ENCODE results near the gene PSD2.
A peak's percentile ranks its signal among the peaks of the same experiment; 100 is the strongest.

PSD2 gene

DNA sequence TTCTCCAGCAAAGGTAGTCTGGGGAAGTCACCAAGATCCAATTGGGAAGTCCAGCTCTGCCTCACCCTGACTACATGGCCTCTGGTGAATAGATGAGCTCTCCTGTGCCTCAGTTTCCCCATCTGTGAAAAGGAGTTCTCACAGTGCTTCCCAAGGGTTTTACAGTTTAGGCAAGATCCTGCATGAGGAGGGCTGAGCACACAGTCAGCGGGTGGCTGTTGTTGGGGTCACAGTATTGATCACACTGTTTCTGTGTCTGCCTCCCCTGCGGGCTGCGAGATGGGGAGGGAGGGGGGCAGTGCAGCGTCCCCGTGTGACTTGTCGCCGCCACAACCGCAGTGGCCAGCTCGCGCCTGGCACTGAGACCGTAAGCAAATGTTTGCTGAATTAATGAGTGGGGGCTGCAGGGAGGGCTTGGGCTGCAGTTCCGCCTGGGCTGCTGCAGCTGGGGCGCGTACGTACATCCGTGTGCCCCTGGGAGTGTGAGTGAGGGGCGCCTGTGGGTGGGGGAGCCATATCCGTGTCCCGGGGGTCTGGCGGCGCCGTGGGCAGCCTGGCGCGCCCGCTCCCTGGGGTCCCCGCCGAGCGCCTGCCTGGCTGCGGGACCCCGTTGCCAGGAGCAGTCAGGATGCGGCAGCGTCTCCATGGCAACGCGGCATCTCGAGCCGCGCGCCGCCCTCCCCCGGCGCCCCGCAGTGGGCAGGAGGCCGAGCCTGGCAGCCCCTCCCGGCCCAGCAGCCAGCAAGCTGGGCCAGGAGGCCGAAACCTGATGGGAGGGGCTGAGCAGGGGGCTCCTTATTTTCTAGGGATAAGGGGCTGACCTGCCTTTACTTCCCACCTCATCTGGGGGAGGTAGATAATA lies 31.4 kb upstream of the PSD2 start:
- DNase-seq: no peak

DNA sequence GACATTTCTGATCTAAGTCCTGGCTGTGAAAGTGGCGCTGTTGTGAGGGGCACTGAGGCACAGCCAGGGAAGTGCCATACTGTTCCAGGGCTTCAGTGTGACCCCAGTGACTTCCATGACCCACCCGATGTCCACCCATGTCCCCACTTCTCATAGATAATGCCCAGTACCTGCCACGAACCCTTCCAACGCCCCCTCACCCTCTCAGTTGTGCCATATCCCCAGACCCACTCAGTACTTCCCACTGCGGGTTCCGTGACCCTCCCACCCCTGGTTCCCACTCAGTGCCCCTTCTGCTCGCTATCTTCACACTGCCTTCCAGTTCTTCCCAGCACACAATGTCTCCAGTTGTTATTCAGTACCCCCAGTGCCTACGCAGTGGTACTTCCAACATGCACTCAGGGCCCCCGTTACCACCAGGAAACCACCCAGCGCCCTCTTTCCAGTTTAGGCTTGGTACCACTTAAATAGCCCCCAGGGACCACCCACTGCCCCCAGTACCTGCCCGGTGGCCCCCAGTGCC lies 30.7 kb upstream of the PSD2 start:
- no peak for DNase-seq

DNA sequence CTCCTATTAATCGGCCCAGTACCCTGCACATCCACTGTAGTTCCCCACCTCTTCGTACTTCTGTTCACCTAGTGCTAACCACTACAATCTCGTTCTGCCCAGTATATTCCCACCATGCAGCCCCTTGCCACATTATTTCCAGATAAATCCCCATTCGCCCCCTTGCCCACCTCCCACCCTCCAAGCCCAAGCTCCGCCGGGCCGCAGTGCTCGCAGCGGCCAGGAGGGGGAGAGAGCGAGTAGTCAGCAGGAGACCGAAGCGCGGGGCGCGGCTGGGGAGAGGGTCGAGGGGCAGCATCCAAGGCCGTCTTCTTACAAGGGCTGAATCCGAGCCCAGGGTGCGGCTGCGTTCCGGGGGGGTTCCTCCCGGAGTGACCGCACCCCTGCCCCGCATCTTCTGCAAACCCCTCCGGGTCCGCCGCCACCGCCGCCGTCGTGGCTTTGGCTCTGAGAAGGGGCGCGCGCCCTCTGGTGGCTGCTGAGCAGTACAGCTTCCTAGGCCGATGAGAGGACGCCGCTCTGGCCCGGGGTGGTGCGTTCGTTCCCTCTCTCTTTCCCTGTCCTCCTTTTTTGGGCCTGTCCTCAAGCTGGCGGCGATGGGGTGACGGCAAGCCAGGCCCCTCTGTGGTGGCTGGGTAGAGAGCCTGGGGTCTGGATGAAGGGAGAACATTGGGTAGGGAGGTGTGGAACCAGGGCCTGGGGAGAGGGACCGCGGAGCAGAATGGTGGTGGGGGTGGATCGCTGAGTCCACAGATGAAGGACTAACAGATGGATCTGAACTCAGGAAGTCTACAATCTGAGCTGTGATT lies 30.0 kb upstream of the PSD2 start:
- DNase-seq: peak; percentile 89

DNA sequence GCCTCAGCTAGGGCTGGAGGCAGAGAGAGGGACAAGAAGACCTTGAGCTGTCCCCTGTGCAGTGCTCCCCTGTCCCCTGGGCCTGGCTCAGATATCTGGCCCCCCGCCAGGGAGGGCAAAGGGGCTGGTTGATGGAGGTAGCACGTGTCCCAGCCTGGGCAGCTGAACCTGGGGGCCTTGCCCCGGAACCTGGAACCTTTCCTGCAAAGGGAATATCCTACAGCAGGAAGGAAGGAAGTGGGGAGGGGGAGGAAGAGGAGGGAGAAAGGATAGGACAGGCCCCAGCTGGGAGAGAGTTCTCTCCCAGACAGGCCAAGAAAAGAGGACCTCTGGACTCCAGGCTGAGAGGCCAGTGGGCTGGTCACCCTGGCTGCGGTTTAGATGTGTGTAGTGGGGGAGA lies 27.6 kb upstream of the PSD2 start:
- DNase-seq: no peak

DNA sequence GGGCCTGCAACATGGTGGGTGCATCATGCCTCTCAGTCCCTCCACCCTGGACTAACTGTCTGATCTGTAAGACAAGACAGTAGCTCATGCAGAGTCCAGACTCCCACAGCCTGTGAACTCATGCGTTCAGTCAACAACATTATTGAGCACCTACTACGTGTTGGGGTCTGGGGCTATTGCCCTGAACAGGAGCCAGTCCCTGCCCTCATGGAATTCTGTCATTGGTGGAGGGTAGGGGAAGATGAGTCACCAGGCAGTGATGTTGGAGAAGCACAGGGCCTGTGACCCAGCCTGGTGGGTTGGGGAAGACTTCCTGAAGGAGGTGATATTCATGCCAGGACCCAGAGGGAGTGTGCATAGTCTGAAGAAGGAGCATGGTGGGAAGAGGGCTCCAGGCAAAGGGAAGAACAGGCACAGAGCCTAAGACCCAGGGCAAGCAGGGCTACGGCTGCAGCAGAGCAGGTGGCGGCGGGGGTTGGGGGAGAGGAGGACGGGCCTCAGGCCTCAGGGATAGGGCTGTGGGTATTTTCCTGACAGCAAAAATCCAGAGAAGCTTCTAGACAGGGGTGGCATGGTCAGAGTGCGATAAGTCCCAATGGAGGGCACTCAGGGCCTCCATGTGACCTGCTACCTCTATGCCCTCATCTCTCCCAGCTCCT lies 26.7 kb upstream of the PSD2 start:
- peak; percentile 60 for DNase-seq

DNA sequence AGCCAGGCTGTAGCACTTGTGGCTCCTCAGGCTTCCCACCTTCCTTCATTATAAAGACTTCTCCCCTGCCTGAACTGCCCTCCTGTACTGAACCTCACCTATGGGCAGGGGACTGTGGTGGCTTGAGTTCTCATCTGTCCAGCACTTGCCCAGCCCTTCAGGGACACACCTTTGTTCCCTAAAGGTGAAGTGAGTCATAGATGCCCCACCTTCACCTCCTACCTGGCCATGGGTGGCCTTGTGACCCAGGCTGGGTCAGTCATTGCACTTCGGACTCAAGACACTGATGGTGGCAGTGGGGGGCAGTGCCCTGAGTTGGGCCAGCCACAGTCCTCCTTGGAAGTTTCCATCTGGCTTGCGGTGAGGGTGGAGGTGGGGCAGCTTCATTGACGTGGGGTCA lies 26.1 kb upstream of the PSD2 start:
- DNase-seq: no peak

DNA sequence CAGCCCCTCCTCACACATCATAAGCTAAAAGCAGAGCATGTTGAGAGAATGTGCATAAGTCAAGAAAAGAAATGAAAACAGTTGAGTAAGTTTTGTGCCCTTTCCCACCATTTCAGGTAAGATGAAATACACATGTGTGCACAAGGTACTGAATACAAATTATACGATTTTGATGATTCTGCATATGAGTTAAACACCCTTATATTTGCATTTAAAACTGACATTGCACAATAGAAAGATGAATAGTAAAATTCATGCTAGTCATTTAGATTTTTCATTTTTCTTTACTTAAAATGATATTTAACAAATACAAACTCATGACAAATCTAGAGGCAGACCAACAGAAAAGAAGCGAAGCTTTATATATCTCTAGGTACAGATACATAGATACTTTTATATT lies 24.9 kb upstream of the PSD2 start:
- no peak for DNase-seq

DNA sequence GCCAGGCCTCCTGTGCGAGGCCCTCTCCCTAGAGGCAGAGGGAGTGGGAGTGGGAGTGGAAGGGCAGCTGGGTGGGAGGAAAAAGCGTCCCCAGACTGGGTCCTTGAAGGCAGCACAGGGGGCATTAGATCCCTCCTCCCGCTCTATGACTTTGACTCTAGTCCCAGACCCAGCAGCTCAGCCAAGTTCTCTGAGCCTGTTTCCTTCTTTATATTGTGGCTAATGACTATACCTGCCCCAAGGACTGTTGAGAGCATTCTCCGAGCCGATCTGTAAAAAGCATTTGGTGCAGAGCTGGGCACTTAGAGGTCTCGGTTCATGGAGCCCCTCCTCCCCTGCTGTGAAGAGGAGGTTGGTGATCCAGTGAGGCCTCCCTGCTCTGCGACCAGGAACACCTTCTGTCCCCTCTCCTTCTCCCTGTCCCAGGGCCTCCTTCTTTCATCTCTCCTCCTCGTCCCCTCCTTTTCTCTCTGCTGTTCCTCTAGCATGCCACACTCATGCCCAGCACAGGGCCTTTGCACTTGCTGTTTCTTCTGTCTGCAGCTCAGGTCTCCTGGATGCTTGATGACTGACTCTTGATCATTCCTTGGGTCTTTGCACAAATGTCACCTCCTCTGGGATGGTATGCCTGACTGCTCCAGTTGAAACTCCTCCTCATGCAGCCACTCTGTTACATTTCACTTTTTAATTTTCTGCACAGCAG lies 23.4 kb upstream of the PSD2 start:
- no peak for DNase-seq

DNA sequence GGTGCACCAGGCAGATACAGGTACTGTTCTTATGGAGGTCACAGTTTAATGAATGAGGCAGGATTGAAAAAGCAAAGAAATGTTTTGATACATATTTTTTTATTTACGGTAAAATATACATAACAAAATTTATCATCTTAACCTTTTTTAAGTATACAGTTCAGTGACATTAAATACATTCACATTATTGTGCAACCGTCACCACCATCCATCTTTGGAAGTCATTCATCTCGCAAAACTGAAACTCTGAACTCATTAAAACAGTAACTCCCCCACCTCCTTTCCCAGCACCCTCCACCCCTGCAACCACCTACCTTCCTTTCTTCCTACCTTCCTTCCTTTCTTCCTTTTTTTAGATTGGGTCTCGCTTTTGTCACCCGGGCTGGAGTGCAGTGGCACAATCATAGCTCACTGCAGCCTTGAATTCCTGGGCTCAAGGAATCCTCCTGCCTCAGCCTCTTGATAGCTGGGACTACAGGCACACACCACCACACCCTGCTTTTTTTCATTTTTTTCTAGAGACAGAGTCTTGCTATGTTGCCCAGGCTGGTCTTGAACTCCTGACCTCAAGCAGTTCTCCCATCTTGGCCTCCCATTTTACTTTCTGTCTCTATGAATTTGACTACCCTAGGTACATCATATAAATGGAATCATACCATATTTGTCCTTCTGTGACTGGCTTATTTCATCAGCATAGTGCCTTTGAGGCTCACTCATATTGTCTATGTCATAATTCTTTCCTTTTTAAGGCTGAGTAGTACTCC lies 22.5 kb upstream of the PSD2 start:
- DNase-seq: no peak

DNA sequence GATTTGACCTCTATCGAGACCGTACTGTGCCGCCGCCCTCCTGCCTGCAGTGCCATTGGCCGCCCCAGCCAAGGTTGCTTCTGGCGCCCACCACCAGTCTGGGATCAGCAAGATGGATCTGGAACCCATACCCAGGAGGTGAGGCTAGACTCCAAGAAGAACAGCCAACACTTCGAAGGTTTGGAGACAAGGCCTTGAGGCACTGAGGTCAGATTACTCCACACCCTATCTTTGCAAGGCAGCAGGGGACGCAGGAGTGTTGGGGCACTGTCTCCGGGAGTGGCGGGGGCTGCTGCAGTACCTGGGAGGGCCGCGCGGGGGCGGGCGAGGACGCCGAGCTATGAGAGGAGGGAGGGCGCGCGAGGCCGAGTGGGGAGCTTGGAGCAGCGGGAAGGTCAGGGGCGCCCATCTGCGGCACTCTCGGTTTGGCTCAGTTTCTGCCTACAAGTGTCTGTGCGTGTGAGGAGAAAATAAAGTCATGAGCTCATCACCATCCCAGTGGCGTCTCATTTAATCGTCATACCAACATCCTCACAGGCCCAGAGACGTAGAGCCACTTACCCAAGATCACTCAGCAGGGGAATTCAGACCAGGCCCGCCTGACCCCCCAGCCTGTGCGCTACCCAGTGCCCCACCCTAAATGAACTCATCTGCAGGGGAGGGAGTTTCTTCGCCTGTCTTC lies 20.5 kb upstream of the PSD2 start:
- DNase-seq: peak; percentile 78

DNA sequence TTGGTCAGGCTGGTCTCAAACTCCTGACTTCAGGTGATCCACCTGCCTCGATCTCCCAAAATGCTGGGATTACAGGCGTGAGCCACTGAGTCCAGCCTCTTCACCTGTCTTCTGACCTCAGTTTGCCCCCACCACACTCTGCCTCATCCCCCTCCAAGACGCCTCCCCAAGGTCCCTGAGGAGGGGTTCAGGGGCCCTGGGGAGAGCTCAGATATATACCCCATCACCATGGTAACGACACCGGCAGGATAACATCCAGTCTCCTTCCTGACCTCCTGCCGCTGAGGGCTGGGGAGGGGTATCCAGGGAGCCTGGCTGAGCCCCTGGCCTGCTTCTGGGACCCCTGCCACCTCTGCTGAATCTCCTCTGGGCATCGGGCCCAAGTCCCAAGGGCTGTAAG lies 19.7 kb upstream of the PSD2 start:
- no peak for DNase-seq

DNA sequence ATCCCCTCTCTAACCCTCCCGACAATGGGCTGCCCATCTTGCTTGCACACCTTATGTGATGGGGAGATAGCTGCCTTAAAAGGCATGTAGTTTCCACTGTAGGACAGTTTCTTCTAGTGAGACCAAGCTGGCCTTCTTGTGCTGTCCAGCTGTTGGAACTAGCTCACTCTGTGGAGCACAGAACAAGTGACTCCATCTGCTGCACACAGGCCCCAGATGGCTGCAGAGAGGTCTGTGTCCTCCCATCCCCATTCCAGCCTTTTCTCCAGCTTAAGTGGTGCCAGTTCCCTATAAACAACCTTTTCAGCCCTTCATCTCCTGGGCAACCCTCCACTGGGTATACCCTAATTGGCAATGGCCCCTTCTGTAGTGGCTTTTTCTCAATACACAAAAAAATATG lies 18.7 kb upstream of the PSD2 start:
- DNase-seq: peak; percentile 62

DNA sequence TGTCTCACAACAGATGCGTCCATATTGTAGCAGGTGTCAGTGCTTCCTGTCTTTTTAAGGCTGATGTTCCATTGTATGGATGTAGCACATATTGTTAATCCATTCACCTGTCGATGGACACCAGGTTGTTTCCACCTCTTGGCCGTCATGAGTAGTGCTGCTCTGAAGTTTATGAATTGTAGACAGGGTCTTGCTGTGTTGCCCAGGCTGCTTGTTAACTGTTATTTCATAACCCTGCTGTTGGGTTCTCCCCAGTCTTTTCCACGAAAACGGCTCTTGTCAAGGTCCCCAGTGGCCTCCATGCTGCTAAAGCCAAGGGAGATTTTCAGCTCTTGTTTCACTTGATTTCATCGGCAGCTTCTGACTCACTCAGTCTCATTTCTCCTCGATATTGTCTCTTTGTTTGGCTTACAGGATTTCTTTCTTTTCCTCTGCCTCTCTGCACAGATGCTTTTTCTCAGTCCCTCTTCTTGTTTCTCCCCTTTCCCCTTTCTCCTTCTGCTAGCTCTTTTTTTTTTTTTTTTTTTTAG lies 12.1 kb upstream of the PSD2 start:
- DNase-seq: no peak

DNA sequence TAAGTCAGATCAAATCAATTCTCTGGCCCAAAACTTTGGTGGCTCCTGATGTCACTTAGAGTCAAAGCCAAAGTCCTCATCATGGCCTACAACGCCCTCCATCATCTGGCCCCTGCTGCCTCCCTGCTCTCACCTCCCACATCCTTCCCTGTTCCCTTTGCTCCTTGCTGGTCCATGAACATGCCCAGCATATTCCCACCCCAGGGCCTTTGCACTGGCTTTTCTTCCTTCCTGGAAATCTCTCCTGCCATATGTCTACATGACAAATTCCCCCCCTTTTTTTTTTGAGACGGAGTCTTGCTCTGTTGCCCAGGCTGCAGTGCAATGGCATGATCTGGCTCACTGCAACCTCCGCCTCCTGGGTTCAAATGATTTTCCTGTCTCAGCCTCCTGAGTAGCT lies 11.1 kb upstream of the PSD2 start:
- no peak for DNase-seq

DNA sequence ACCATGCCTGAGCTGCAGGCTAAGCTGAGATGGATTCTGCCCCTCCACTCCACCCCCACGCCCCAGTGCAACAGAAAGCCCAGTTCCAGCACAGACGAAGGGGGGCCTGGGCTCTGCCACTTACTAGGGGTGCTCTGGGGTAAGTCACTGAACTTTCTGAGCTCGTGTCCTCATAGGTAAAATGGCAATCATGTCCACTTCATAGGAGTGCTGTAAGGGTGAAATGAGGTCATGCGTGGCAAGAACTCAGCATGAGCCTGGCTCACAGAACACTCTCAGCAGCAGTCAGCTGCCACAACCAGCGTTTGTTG lies 8.4 kb upstream of the PSD2 start:
- DNase-seq: no peak

DNA sequence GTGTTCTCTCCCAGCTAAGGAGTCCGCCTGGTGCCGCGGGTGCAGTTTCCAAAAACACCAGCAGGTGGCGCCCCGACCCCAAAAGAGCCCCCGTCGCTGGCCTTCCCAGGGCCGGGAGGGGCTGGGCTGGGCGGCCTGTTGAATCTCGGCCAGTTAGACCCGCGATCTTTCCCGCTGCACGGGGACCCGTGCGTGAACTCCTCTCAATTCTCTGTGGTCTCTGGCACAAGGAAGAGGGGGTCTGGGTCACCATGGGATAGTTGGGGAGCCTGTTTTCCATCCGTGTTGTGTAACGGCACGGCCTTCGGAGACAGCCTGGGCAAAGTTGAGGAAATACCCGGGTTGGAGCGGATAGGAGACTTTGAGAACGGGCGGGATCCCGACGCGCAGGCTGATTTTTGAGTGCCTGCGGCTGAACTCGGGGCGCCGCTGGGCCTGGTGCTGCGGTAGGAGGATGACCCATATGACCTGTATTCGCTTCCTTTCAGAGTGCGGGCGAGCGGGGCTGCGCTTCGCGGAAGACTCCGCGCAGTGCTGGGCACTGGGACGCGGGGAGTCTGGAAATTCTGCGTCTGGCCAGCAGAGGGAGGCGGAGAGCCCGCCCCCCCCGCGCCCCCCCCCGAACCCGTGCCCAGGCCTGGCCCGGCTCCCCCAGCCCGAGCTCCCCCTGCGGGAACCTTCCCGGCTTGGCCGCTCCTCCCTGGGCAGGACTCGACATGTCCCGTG lies 7.9 kb upstream of the PSD2 start:
- peak; percentile 87 for DNase-seq

DNA sequence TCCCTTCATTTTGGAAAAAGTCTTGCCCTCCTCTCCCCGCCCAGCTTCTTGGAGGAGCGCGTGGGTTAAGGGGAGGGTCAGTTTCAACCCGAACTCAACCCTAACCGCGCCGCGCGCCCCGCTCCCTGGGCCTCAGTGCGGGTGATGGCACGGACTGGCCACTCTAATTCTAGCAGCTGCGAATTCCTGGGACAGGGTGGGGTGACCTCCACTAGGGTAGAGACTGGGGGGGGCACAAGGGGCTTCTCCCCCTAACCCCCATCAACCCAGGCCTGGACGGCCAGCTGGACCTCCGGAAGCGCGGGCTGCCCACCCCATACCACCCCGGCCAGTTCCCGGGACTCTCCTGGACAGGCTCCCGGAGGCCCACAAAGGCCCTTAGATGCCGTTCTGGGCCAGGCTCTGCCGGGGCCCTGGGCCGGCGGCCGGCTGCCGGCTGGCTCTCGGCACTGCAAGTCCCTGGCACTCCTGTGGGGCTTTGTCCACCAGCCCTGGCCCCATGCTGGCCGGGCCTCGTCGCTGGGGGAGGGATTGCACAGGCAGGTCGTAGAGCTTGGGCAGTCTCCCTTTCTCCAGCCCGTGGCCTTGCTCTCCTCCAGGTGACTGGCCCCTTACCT lies 7.2 kb upstream of the PSD2 start:
- no peak for DNase-seq

DNA sequence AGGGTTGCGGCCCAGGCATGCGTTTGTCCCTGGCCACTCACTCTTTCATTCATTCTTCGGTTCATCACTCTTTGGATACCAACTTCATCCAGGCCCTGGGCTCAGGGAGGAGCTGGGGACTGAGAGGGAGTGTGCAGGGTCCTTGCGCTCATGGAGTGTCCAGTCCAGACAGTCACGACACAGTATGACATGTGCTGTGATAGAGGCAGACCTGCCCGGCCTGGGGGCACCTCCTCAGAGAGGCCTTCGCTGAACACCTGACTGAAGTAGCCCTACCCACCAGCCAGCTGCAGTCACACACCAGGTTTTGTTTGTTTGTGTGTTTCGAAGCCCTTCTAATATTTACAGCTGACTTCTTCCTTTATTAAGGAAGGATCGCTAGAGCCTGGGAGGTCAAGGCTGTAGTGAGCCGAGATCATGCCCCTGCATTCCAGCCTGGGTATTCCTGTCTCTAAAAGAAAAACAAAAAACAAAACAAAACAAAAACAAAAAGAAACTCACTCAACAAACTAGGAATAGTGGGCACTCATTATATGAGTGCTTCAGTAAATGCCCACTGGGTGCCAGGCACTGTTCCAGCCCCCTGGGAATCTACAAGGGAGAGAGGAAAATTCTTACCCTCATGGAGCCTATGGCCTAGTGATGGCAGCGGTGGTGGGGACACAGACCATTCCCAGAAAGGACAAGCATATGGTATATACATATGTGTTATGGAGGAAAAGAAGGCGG lies 6.3 kb upstream of the PSD2 start:
- no peak for DNase-seq

DNA sequence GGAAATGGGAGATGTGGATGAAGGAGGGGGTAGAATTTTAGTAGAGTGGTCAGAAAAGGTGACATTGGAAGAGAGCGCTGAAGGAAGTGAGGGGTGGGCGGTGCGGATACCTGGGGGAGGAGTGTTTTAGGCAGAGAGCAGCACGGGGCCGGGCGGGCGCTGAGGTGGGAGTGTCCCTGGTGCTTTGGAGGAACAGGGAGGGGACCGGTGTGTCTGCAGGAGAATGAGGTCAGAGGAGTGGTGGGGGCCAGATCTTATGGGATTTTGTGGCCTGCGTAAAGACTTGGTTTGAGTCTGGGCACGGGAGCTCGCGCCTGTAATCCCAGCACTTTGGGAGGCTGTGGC lies 5.8 kb upstream of the PSD2 start:
- DNase-seq: no peak

DNA sequence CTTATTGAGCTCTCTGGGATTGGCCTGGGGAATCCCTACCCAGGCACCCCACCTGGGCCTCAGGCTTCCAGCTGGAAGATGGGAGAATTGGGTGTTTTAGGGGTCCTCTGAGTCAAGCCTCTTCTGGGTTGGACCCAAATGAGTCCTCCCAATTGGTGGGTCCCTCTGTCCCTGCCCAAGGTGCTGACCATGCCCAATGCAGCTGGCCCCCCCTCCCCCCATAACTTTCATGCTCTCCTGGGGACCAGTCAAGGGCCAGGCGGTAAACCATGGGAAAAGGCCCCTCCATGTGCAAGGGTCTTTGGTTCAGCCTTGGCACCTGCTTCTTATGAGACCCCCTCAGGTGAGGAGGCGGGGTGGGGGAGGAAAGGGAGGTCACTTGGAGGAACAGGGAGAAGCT lies 3.4 kb upstream of the PSD2 start:
- no peak for DNase-seq

Measured in NCI-H82 (cell line).